Spleen (tissue), 7 donors: Measurements from ENCODE around the gene MRAP2.

Experiments
- POLR2A ChIP-seq, 3 donors: fragments of 450-650 bp; IDR thresholded peaks; one replicate each; pipeline ENCODE4 v1.5.1; 2017; ENCODE audit warnings: antibody characterized with exemption in 3 of 3, mild to moderate bottlenecking in 1 of 3
- POLR2AphosphoS5 ChIP-seq, 3 donors: sonication (generic); formaldehyde crosslinking; IDR thresholded peaks; one replicate each; pipeline ENCODE4 v1.5.1; 2017; ENCODE audit warnings: antibody characterized with exemption in 3 of 3
- TF ChIP-seq, protein P1 (sequence below), 11 experiments: fragments of 200-600 bp in 7 of 11; fragments of 450-650 bp in 4 of 11; sonication (generic) in 4 of 11; IDR thresholded peaks in 8 of 11; conservative IDR thresholded peaks in 3 of 11; 1 replicate in 7 of 11; 2 replicates in 4 of 11; pipeline versions ENCODE4 v1.4.0 to v1.8.0; 2016 to 2021; ENCODE audit warnings: antibody characterized with exemption in 11 of 11, inconsistent platforms in 4 of 11, mild to moderate bottlenecking in 1 of 11
- donor health status: DM: no; HTN: no; CAD: no; lungs with moderate emphysema.
- donor health status: DM: no; HTN: no; CAD: no.
- donor health status: DM: no; HTN: no; CAD: no.

DNA sequence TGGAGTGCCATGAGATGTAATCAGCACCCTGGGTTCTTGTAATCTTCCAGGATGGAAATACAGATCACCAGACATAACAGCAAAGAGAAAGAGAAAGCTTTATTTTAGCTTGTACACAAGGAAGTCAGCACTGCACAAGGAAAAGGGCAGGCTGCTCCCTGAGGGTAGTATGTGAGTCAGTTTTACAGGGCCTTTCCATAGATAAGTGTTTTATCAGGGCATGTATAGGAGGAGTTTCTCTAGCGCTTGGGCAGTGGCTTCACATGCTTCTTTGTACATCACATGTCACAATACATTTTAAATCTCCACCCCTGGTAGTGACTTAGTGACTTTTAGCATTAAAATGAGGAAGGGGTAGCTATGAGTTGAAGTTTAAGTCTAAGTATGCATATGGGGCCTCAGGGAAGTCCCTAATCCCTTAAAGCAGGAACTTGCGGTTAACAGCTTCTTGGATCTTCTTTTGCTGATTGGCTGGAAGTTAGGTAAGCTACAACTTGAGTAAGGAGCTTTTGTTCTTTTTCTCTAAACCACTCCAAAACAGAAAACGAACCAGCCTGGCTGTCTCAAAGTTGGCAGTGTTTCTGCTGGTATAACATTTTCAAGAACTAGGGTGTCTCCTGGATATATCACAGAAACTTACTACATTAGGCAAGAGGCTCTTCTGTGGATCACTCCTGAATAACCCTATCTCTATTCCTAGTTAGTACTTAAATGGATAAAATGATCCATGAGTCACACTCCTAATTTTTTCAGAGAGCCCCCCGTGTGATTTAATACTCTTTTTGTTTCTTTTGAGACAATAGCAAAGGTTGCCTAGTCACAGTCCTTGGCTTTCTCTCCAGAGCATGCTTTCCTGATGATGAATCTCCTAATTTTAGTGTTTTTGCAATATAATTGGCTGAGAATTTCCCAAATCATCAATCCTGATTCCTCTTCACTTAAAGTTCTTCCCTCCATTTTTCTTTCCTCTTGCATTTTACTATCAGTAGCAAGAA lies 60.2 kb downstream of the MRAP2 start:
- TF ChIP-seq, protein P1, sequence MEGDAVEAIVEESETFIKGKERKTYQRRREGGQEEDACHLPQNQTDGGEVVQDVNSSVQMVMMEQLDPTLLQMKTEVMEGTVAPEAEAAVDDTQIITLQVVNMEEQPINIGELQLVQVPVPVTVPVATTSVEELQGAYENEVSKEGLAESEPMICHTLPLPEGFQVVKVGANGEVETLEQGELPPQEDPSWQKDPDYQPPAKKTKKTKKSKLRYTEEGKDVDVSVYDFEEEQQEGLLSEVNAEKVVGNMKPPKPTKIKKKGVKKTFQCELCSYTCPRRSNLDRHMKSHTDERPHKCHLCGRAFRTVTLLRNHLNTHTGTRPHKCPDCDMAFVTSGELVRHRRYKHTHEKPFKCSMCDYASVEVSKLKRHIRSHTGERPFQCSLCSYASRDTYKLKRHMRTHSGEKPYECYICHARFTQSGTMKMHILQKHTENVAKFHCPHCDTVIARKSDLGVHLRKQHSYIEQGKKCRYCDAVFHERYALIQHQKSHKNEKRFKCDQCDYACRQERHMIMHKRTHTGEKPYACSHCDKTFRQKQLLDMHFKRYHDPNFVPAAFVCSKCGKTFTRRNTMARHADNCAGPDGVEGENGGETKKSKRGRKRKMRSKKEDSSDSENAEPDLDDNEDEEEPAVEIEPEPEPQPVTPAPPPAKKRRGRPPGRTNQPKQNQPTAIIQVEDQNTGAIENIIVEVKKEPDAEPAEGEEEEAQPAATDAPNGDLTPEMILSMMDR (IDR thresholded peaks at IDR 0.05 in 8 of 11, conservative IDR thresholded peaks at IDR 0.05 in 3 of 11), result no peak
- TF ChIP-seq POLR2AphosphoS5 (IDR thresholded peaks at IDR 0.05) (no peak), POLR2A (IDR thresholded peaks at IDR 0.05) (no peak)
